ENCODE results near the gene ZNF831.

ZNF831 gene

GRCh38 chr20:59127839-59128238 lies 35.8 kb upstream of the ZNF831 start:
- Histone ChIP-seq H3K4me3 (ENCODE audit: low read depth in 1 of 2, low read length in 2 of 2) (no peak overlapping the region), H4K20me1 (ENCODE audit: insufficient read depth, low read length) (no peaks in the 10 kb centered on the region), H3K27ac (ENCODE audit: low read length) (no peak overlapping the region), H3K9ac (ENCODE audit: low read depth, low read length) (no peak overlapping the region), H3K4me1 (ENCODE audit: insufficient read depth, low read length) (no peaks in the 10 kb centered on the region), H3K4me2 (ENCODE audit: insufficient read depth, low read length) (no peak overlapping the region), H3K27me3 (ENCODE audit: insufficient read depth, low read length, poor library complexity) (peaks cover 4% of the 10 kb centered on the region), H3K9me3 (ENCODE audit: insufficient read depth, low read length, severe bottlenecking) (no peaks in the 10 kb centered on the region), H3K79me2 (ENCODE audit: insufficient read depth, low read length) (no peaks in the 10 kb centered on the region), H2AFZ (ENCODE audit: low read depth, low read length) (no peak overlapping the region), H3K36me3 (ENCODE audit: insufficient read depth, low read length) (no peaks in the 10 kb centered on the region)
- DNase-seq (no peak), ATAC-seq (ENCODE audit: insufficient read depth, low read depth) (no peak)
- TF ChIP-seq EZH2 (IDR thresholded peaks at IDR 0.05; ENCODE audit: borderline replicate concordance, low read depth, low read length, severe bottlenecking) = no peak
- TF ChIP-seq, protein P1, sequence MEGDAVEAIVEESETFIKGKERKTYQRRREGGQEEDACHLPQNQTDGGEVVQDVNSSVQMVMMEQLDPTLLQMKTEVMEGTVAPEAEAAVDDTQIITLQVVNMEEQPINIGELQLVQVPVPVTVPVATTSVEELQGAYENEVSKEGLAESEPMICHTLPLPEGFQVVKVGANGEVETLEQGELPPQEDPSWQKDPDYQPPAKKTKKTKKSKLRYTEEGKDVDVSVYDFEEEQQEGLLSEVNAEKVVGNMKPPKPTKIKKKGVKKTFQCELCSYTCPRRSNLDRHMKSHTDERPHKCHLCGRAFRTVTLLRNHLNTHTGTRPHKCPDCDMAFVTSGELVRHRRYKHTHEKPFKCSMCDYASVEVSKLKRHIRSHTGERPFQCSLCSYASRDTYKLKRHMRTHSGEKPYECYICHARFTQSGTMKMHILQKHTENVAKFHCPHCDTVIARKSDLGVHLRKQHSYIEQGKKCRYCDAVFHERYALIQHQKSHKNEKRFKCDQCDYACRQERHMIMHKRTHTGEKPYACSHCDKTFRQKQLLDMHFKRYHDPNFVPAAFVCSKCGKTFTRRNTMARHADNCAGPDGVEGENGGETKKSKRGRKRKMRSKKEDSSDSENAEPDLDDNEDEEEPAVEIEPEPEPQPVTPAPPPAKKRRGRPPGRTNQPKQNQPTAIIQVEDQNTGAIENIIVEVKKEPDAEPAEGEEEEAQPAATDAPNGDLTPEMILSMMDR (IDR thresholded peaks at IDR 0.05; ENCODE audit: borderline replicate concordance, extremely low read depth, low read length, poor library complexity, severe bottlenecking) = no peak

GRCh38 chr20:59131551-59132285 lies 31.9 kb upstream of the ZNF831 start:
- TF ChIP-seq, protein P1 (IDR thresholded peaks at IDR 0.05; ENCODE audit: borderline replicate concordance, extremely low read depth, low read length, poor library complexity, severe bottlenecking) = no peak
- TF ChIP-seq EZH2 (IDR thresholded peaks at IDR 0.05; ENCODE audit: borderline replicate concordance, low read depth, low read length, severe bottlenecking) = no peak
- Histone ChIP-seq H3K9ac (ENCODE audit: low read depth, low read length) (no peak overlapping the region), H4K20me1 (ENCODE audit: insufficient read depth, low read length) (0 out of 2 replicates have a peak, but pooled peaks cover 2% of the 10 kb centered on the region), H3K9me3 (ENCODE audit: insufficient read depth, low read length, severe bottlenecking) (no peaks in the 10 kb centered on the region), H3K79me2 (ENCODE audit: insufficient read depth, low read length) (no peaks in the 10 kb centered on the region), H2AFZ (ENCODE audit: low read depth, low read length) (no peak overlapping the region), H3K27ac (ENCODE audit: low read length) (no peak overlapping the region), H3K27me3 (ENCODE audit: insufficient read depth, low read length, poor library complexity) (no peaks in the 10 kb centered on the region), H3K4me3 (ENCODE audit: low read depth in 1 of 2, low read length in 2 of 2) (no peak overlapping the region), H3K36me3 (ENCODE audit: insufficient read depth, low read length) (no peaks in the 10 kb centered on the region), H3K4me2 (ENCODE audit: insufficient read depth, low read length) (no peak overlapping the region), H3K4me1 (ENCODE audit: insufficient read depth, low read length) (no peaks in the 10 kb centered on the region)
- ATAC-seq (ENCODE audit: insufficient read depth, low read depth) (no peak), DNase-seq (no peak)

DNA sequence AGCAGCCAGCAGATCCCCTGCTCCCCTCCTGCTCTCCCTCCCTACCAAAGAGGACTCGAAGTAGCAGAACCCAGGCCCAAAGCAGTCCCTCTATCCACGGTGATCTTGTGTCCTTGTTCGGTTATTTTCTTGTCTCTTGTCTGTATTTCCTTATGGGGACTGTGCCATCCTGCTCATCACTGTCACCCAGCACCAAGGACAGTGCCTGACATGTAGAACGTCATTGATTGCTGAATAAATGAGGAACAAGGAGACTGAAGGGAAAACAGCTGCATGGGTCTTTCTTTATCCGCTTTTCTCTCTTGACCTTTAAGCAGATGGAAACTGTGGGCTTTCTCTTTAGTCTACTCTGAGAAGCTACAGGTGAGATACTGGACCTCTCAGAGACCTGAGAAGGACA lies 29.4 kb upstream of the ZNF831 start:
- H3K4me1 ChIP-seq (ENCODE audit: insufficient read depth, low read length) = no peaks in the 10 kb centered on the region
- no peaks in the 10 kb centered on the region for H3K36me3 ChIP-seq (ENCODE audit: insufficient read depth, low read length)
- H3K79me2 ChIP-seq (ENCODE audit: insufficient read depth, low read length) = no peaks in the 10 kb centered on the region
- H2AFZ ChIP-seq (ENCODE audit: low read depth, low read length) = no peak overlapping the region
- no peaks in the 10 kb centered on the region for H3K9me3 ChIP-seq (ENCODE audit: insufficient read depth, low read length, severe bottlenecking)
- H3K27me3 ChIP-seq (ENCODE audit: insufficient read depth, low read length, poor library complexity) = no peaks in the 10 kb centered on the region
- ATAC-seq (ENCODE audit: insufficient read depth, low read depth) (no peak), DNase-seq (no peak)
- no peak for TF ChIP-seq EZH2 (IDR thresholded peaks at IDR 0.05; ENCODE audit: borderline replicate concordance, low read depth, low read length, severe bottlenecking)
- TF ChIP-seq, protein P1 (IDR thresholded peaks at IDR 0.05; ENCODE audit: borderline replicate concordance, extremely low read depth, low read length, poor library complexity, severe bottlenecking) = no peak
- no peak overlapping the region for H3K27ac ChIP-seq (ENCODE audit: low read length)
- H3K4me2 ChIP-seq (ENCODE audit: insufficient read depth, low read length) = no peak overlapping the region
- H3K4me3 ChIP-seq (ENCODE audit: low read depth in 1 of 2, low read length in 2 of 2) = no peak overlapping the region
- H4K20me1 ChIP-seq (ENCODE audit: insufficient read depth, low read length) = 0 out of 2 replicates have a peak, but pooled peaks cover 2% of the 10 kb centered on the region
- no peak overlapping the region for H3K9ac ChIP-seq (ENCODE audit: low read depth, low read length)
